ENCODE data around the gene GTF3C2. TPM values are rescaled to one million over a fixed set of nuclear protein-coding genes. Genes with fewer than 3 reads are reported as not detected.

The GTF3C2 gene
- total and polyA plus RNA-seq, 2 of the 13 experiments (the other 11 are each of a cell fraction or from before 2014, with no cell fraction given): 77.5 to 130 TPM

DNA sequence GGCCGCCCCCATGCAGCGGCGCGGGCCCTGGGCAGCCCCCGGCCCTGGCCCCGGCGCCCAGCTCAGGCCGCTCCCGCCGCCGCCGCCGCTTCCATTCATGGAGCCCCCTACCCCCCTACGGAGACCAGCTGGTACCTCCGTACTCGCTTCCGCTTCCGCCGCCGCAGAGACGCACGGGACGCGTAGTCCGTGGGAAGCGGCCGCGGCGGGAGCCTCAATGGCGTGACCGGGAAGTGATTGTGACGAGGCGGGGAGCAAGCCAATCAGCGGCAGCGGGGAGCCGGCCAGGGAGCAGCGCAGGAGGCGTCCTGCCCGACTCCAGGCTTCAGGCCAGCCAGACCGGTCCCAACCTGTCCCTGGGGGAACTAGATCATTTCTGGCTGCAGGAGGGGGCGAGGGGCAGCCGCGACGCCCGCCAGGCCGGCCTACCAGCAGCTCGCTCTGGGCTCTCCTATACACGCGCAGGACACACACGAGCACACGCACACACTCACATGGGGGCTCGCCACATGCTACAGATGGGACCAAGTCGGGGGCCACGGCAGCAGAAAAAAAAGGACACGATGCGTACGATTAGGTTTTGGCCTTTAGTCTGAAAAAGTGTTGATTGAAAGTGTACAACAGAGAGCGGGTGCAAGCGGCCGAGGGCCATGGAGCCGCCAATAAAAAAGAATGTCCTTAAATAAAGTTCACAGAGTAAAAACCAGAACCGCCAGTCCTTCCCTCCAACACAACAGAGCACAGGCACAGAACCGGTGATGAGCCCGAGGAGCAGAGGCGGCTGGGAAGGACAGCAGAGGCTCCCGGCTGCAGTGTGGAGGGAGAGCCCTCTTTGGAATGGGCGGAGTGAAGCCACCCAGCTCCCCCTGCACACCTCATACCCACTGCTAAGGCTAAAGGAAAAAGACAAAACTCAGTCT lies 24.3 kb upstream of the GTF3C2 start, which contains the start of gene ZNF513 (continued):
- TF ChIP-seq, protein P1, sequence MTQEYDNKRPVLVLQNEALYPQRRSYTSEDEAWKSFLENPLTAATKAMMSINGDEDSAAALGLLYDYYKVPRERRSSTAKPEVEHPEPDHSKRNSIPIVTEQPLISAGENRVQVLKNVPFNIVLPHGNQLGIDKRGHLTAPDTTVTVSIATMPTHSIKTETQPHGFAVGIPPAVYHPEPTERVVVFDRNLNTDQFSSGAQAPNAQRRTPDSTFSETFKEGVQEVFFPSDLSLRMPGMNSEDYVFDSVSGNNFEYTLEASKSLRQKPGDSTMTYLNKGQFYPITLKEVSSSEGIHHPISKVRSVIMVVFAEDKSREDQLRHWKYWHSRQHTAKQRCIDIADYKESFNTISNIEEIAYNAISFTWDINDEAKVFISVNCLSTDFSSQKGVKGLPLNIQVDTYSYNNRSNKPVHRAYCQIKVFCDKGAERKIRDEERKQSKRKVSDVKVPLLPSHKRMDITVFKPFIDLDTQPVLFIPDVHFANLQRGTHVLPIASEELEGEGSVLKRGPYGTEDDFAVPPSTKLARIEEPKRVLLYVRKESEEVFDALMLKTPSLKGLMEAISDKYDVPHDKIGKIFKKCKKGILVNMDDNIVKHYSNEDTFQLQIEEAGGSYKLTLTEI (CRISPR knock-in tag; conservative IDR thresholded peaks at IDR 0.05): no peak
- TF ChIP-seq SMAD1 (CRISPR knock-in tag; IDR thresholded peaks at IDR 0.05; ENCODE audit: borderline replicate concordance, low read depth): 0 out of 2 replicates have a peak, but pooled peaks have one; percentile 35
- TF ChIP-seq ARID2 (CRISPR knock-in tag; IDR thresholded peaks at IDR 0.05; ENCODE audit: borderline replicate concordance): no peak
- TF ChIP-seq TOPORS (CRISPR knock-in tag; IDR thresholded peaks at IDR 0.05): no peak
- no peak for TF ChIP-seq ZNF205 (CRISPR knock-in tag; IDR thresholded peaks at IDR 0.05)
- TF ChIP-seq, protein P2, sequence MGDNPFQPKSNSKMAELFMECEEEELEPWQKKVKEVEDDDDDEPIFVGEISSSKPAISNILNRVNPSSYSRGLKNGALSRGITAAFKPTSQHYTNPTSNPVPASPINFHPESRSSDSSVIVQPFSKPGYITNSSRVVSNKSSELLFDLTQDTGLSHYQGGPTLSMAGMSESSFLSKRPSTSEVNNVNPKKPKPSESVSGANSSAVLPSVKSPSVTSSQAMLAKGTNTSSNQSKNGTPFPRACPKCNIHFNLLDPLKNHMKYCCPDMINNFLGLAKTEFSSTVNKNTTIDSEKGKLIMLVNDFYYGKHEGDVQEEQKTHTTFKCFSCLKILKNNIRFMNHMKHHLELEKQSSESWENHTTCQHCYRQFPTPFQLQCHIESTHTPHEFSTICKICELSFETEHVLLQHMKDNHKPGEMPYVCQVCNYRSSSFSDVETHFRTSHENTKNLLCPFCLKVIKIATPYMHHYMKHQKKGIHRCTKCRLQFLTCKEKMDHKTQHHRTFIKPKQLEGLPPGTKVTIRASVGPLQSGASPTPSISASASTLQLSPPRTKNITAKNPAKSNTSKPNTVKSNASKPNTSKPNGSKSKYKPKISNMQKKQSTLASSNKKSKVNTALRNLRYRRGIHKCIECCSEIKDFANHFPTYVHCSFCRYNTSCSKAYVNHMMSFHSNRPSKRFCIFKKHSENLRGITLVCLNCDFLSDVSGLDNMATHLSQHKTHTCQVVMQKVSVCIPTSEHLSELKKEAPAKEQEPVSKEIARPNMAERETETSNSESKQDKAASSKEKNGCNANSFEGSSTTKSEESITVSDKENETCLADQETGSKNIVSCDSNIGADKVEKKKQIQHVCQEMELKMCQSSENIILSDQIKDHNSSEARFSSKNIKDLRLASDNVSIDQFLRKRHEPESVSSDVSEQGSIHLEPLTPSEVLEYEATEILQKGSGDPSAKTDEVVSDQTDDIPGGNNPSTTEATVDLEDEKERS (CRISPR knock-in tag; IDR thresholded peaks at IDR 0.05): no peak
- TF ChIP-seq ZFP36L1 (CRISPR knock-in tag; IDR thresholded peaks at IDR 0.05): no peak
- TF ChIP-seq, protein P3, sequence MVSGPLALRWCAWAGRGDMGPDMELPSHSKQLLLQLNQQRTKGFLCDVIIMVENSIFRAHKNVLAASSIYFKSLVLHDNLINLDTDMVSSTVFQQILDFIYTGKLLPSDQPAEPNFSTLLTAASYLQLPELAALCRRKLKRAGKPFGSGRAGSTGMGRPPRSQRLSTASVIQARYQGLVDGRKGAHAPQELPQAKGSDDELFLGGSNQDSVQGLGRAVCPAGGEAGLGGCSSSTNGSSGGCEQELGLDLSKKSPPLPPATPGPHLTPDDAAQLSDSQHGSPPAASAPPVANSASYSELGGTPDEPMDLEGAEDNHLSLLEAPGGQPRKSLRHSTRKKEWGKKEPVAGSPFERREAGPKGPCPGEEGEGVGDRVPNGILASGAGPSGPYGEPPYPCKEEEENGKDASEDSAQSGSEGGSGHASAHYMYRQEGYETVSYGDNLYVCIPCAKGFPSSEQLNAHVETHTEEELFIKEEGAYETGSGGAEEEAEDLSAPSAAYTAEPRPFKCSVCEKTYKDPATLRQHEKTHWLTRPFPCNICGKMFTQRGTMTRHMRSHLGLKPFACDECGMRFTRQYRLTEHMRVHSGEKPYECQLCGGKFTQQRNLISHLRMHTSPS (CRISPR knock-in tag; IDR thresholded peaks at IDR 0.05; ENCODE audit: low read depth): no peak
- TF ChIP-seq CENPT (CRISPR knock-in tag; IDR thresholded peaks at IDR 0.05; ENCODE audit: low read depth): no peak
- TF ChIP-seq ZNF329 (CRISPR knock-in tag; IDR thresholded peaks at IDR 0.05; ENCODE audit: low read depth): no peak
- no peak for TF ChIP-seq SP1 (IDR thresholded peaks at IDR 0.05)
- no peak for TF ChIP-seq SP1 (CRISPR knock-in tag; IDR thresholded peaks at IDR 0.05)
- no peak for TF ChIP-seq KLF13 (CRISPR knock-in tag; IDR thresholded peaks at IDR 0.05)
- TF ChIP-seq IKZF1 (IDR thresholded peaks at IDR 0.05): no peak
- no peak for TF ChIP-seq PHB2 (IDR thresholded peaks at IDR 0.05; ENCODE audit: partially characterized antibody)
- no peak for TF ChIP-seq ARNT (IDR thresholded peaks at IDR 0.05)
- TF ChIP-seq, protein P4, sequence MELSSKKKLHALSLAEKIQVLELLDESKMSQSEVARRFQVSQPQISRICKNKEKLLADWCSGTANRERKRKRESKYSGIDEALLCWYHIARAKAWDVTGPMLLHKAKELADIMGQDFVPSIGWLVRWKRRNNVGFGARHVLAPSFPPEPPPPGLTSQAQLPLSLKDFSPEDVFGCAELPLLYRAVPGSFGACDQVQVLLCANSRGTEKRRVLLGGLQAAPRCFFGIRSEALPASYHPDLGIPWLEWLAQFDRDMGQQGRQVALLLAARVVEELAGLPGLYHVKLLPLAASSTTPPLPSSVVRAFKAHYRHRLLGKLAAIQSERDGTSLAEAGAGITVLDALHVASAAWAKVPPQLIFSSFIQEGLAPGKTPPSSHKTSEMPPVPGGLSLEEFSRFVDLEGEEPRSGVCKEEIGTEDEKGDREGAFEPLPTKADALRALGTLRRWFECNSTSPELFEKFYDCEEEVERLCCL (CRISPR knock-in tag; IDR thresholded peaks at IDR 0.05; ENCODE audit: borderline replicate concordance): no peak
- no peak for TF ChIP-seq ZNF549 (CRISPR knock-in tag; IDR thresholded peaks at IDR 0.05)
- peak; percentile 70 for TF ChIP-seq GATAD1 (CRISPR knock-in tag; IDR thresholded peaks at IDR 0.05)
- no peak for TF ChIP-seq MIER3 (CRISPR knock-in tag; IDR thresholded peaks at IDR 0.05; ENCODE audit: borderline replicate concordance)
- TF ChIP-seq ZNF564 (CRISPR knock-in tag; IDR thresholded peaks at IDR 0.05): no peak
- 0 out of 2 replicates have a peak, but pooled peaks have one; percentile 41 for TF ChIP-seq ZBTB42 (CRISPR knock-in tag; IDR thresholded peaks at IDR 0.05)
- TF ChIP-seq ZNF891 (CRISPR knock-in tag; IDR thresholded peaks at IDR 0.05): no peak; the same call in 1 of the 2 replicates
